ENCODE data around the gene TLK2. TPM values are rescaled to one million over a fixed set of nuclear protein-coding genes. Genes with fewer than 3 reads are reported as not detected.

TLK2 gene
- polyA plus RNA-seq, 1 of the 3 experiments (the other 2 are of a cell fraction), result 51.9 TPM

DNA sequence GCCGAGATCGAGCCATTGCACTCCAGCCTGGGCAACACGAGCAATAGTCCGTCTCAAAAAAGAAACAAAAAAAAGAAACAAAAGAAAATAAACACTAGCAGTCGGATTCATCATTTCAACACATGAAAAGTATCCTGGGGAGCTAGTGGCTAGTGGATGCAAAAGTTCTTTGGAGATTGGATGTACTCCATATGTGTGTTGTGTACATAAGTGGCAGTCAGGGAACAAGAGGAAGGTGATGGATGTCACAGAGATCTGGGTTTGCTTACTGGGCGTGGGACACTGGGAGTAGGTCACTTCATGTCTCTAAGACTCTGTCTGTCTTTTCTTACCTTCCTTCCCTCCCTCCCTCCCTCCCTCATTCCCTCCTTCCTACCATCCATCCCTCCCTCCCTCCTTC lies 184.2 kb downstream of the TLK2 start:
- no peaks in the 10 kb centered on the region for H3K27me3 ChIP-seq (ENCODE audit: insufficient read depth)
- no peak overlapping the region for H3K4me3 ChIP-seq (ENCODE audit: low read depth in 2 of 2, low read length in 1 of 2)
- H3K4me2 ChIP-seq, result no peak overlapping the region
- peaks cover 34 to 66% of the 10 kb centered on the region in 2 experiments for H3K36me3 ChIP-seq (replicated peaks in 1 of 2; ENCODE audit: control insufficient read depth in 1 of 2, insufficient read depth in 2 of 2, low read length in 1 of 2)
- DNase-seq, result no peak
- peaks cover 0 to 6% of the 10 kb centered on the region in 2 experiments; a peak in 1 of 4 replicates for H3K4me1 ChIP-seq (ENCODE audit: control insufficient read depth in 1 of 2, insufficient read depth in 2 of 2, low read depth in 1 of 2, low read length in 1 of 2)
- H3K9me3 ChIP-seq, result peaks cover 11% of the 10 kb centered on the region; the same call in 1 of the 2 replicates
- H3K9ac ChIP-seq, result no peak overlapping the region
- no peaks in the 10 kb centered on the region for H3K9me2 ChIP-seq
- no peak for TF ChIP-seq JUND (IDR thresholded peaks at IDR 0.05)
- TF ChIP-seq GATA2 (CRISPR knock-in tag; IDR thresholded peaks at IDR 0.05), result no peak
- TF ChIP-seq RCOR1 (IDR thresholded peaks at IDR 0.05; ENCODE audit: low read length), result no peak
- no peak for TF ChIP-seq SMC3 (IDR thresholded peaks at IDR 0.05; ENCODE audit: low read depth, low read length)
- TF ChIP-seq MXI1 (IDR thresholded peaks at IDR 0.05; ENCODE audit: low read depth, low read length), result no peak
- TF ChIP-seq RFX5 (IDR thresholded peaks at IDR 0.05; ENCODE audit: low read length), result no peak
- TF ChIP-seq, protein P1, sequence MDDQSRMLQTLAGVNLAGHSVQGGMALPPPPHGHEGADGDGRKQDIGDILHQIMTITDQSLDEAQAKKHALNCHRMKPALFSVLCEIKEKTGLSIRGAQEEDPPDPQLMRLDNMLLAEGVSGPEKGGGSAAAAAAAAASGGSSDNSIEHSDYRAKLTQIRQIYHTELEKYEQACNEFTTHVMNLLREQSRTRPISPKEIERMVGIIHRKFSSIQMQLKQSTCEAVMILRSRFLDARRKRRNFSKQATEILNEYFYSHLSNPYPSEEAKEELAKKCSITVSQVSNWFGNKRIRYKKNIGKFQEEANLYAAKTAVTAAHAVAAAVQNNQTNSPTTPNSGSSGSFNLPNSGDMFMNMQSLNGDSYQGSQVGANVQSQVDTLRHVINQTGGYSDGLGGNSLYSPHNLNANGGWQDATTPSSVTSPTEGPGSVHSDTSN (IDR thresholded peaks at IDR 0.05), result no peak
- TF ChIP-seq, protein P2, sequence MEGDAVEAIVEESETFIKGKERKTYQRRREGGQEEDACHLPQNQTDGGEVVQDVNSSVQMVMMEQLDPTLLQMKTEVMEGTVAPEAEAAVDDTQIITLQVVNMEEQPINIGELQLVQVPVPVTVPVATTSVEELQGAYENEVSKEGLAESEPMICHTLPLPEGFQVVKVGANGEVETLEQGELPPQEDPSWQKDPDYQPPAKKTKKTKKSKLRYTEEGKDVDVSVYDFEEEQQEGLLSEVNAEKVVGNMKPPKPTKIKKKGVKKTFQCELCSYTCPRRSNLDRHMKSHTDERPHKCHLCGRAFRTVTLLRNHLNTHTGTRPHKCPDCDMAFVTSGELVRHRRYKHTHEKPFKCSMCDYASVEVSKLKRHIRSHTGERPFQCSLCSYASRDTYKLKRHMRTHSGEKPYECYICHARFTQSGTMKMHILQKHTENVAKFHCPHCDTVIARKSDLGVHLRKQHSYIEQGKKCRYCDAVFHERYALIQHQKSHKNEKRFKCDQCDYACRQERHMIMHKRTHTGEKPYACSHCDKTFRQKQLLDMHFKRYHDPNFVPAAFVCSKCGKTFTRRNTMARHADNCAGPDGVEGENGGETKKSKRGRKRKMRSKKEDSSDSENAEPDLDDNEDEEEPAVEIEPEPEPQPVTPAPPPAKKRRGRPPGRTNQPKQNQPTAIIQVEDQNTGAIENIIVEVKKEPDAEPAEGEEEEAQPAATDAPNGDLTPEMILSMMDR (IDR thresholded peaks at IDR 0.05), result no peak
- no peak for TF ChIP-seq FOXM1 (IDR thresholded peaks at IDR 0.05; ENCODE audit: low read depth)
- TF ChIP-seq TEAD4 (IDR thresholded peaks at IDR 0.05; ENCODE audit: borderline replicate concordance, insufficient read depth), result no peak
- TF ChIP-seq, protein P3, sequence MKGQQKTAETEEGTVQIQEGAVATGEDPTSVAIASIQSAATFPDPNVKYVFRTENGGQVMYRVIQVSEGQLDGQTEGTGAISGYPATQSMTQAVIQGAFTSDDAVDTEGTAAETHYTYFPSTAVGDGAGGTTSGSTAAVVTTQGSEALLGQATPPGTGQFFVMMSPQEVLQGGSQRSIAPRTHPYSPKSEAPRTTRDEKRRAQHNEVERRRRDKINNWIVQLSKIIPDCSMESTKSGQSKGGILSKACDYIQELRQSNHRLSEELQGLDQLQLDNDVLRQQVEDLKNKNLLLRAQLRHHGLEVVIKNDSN (IDR thresholded peaks at IDR 0.05; ENCODE audit: borderline replicate concordance, low read depth), result no peak
- no peak for TF ChIP-seq NFIC (IDR thresholded peaks at IDR 0.05; ENCODE audit: borderline replicate concordance)
- TF ChIP-seq, protein P4, sequence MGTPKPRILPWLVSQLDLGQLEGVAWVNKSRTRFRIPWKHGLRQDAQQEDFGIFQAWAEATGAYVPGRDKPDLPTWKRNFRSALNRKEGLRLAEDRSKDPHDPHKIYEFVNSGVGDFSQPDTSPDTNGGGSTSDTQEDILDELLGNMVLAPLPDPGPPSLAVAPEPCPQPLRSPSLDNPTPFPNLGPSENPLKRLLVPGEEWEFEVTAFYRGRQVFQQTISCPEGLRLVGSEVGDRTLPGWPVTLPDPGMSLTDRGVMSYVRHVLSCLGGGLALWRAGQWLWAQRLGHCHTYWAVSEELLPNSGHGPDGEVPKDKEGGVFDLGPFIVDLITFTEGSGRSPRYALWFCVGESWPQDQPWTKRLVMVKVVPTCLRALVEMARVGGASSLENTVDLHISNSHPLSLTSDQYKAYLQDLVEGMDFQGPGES (IDR thresholded peaks at IDR 0.05; ENCODE audit: low read depth, low read length), result no peak
- no peak for TF ChIP-seq FOSL2 (IDR thresholded peaks at IDR 0.05; ENCODE audit: borderline replicate concordance, low read depth)
- TF ChIP-seq, protein P5, sequence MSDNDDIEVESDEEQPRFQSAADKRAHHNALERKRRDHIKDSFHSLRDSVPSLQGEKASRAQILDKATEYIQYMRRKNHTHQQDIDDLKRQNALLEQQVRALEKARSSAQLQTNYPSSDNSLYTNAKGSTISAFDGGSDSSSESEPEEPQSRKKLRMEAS (IDR thresholded peaks at IDR 0.05; ENCODE audit: low read depth), result no peak
- no peak for TF ChIP-seq POLR2AphosphoS5 (IDR thresholded peaks at IDR 0.05; ENCODE audit: low read depth, low read length)
- peaks cover 24% of the 10 kb centered on the region for H3F3A ChIP-seq (replicated peaks; ENCODE audit: insufficient read depth)
- ChIA-PET POLR2A (no interaction called here), CTCF (interaction anchor here (4.4 kb wide), 1 partner anchor 9 kb away, joined by 19 read pairs; no protein-coding TSS in a partner anchor)
- H2AFZ ChIP-seq (ENCODE audit: low read depth), result no peak overlapping the region
- H4K20me1 ChIP-seq (ENCODE audit: insufficient read depth), result peaks cover 66% of the 10 kb centered on the region
- 91% methylated on average over 6 of the region's 6 CpGs for WGBS (ENCODE audit: low lambda C conversion rate)
- H3K27ac ChIP-seq (ENCODE audit: low read depth in 2 of 2, low read length in 1 of 2), result no peak overlapping the region
- H3K79me2 ChIP-seq (ENCODE audit: insufficient read depth), result peaks cover 85% of the 10 kb centered on the region

Small RNAs within 50 kb of the gene (small RNA-seq; reads per million reads assigned to genes)
- 0 reads per million in 7 experiments for gene RF00019

Other genes starting within 250 kb of the TLK2 start
- gene EFCAB3, start 98.3 kb upstream of the TLK2 start, polyA plus RNA-seq (2012; rRNA removed), result not detected in 2 replicates
- 16.8 and 20.0 TPM in 2 replicates for gene METTL2A, start 54.9 kb upstream of the TLK2 start, polyA plus RNA-seq (2012; rRNA removed)
- 112 and 213 TPM in 2 replicates for gene MRC2, start 148.8 kb downstream of the TLK2 start, polyA plus RNA-seq (2012; rRNA removed)

Measured in SK-N-SH (cell line).